NCI-H526 treated with DMSO at 0.1 percent for 48 hours (cell line): ENCODE data around the gene GOLGA1.
"Not testable (repeated sequence)": the region's sequence is repeated elsewhere in the genome, so short reads cannot be mapped to it uniquely, and the experiment has no call there.

Experiments
- DNase-seq: peaks from one replicate; lab custom pipeline; 2025; lab: John Stamatoyannopoulos, UW

Gene GOLGA1

DNA sequence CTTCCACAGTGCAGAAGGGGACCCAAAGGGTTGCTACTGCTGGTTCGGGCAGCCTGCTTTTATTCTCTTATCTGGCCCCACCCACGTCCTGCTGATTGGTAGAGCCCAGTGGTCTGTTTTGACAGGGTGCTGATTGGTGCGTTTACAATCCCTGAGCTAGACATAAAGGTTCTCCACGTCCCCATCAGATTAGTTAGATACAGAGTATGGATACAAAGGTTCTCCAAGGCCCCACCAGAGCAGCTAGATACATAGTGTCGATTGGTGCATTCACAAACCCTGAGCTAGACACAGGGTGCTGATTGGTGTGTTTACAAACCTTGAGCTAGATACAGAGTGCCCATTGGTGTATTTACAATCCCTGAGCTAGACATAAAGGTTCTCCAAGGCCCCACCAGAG, 102.8 kb downstream of the GOLGA1 start:
- DNase-seq = not testable (repeated sequence)

DNA sequence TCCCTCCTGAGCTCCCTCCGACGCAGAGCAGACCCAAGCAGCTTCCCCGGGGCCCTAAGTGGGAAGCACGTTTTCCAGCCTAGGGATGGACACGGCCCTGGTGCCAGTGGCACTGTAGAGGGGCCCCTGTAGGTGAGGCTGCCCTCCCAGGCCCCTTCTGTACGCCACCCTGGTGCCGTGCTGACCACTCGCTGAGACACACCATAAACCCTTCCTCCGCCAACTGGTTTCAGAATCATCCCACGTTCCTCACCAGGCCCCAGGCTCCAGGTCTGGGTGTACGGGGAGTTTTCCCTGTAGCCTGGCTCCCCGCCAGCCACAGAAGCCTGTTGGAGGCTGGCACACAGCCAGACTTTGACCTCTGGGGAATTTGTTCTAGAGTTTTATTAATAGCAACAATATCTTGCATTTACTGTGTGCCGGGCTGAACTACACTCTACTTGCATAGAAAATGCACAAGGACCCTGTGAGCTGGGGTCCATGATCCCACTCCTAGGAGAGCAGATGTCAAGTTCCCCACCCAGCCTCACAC, 105.8 kb downstream of the GOLGA1 start:
- peak; percentile 10 for DNase-seq

DNA sequence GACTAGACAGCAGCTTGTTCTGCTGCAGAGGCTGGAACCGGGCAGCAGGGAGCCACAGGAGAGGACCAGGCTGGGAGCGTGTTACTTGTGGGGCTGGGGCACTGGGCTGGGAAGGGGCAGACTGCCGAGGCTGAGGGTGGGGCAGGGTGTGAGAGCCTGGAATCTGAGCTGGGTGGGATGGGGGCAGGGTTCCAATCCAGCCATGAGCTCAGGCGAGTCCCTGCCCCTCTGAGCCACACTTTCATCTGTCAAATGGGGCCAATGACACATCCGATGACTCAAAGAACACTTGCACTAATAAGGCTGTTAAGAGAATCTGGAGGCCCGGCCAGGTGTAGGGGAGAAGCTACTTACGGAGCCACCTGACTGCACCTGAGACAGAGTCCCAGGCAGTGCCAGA, 106.3 kb downstream of the GOLGA1 start:
- no peak for DNase-seq

DNA sequence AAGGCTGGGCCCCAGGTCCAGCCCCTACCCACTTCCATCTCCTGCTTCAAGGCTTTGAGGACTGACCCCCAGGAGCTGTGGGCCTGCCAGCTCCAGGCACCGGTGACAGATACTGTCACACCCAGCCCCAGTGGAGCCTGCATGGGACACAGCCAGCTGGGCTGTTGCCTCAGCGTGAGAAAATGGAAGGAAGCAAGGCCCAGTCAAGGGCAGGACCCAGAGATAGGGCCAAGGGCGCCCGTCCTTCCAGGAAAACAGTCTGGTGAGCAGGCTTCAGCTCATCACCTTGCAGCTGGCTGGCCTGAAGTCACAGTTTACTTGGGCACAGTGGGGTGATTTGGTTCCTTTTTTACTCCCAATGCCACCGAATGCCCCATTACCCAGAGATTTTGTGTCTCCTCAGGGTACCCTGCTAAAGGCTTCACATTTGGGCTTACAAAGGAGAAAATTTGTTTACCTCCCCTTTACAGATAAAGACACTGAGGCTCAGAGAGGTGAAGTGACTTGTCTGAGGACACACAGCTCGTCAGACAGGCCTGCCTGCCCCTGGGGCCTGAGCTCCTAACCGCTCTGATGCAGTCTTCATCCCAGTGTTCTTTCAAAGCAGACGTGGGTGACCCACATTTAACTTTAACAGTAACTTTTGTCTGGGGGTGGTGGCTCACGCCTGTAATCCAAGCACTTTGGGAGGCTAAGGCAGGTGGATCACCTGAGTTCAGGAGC, 109.1 kb downstream of the GOLGA1 start:
- DNase-seq = no peak

DNA sequence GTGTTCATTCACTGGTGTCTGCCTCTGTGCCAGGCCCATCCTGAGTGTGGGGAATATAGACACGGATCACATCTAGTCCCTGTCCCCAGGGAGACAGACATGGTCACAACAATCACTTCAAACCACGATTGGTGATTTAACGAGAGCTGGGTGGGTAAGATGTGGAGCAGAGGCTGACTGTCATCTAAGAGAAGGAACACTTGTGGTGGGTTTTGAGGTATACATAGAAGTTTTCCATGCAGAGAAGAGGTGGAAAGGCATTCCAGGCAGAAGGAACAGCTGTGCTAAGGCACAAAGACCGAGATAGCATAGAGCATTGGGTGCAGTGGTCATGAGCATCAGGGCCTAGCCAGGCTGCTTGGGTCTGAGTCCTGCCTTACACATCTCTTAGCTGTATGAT, 110.3 kb downstream of the GOLGA1 start:
- DNase-seq = no peak

DNA sequence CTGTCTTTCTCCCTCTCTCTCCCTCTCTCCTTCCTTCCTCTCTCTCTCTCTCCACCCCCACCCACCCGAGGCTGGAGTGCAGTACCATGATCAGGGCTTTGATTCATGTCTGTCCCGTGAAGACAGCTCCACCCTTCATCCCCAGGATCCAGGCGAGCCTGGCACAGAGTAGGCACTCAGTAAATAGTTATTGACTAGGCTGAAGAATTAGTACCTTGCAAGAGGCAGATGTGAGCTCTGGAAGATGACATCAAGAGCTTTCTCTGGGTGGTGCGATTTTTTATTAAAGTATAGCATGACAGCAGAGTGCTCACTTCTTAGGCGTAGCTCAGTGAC, 111.6 kb downstream of the GOLGA1 start:
- DNase-seq = no peak

DNA sequence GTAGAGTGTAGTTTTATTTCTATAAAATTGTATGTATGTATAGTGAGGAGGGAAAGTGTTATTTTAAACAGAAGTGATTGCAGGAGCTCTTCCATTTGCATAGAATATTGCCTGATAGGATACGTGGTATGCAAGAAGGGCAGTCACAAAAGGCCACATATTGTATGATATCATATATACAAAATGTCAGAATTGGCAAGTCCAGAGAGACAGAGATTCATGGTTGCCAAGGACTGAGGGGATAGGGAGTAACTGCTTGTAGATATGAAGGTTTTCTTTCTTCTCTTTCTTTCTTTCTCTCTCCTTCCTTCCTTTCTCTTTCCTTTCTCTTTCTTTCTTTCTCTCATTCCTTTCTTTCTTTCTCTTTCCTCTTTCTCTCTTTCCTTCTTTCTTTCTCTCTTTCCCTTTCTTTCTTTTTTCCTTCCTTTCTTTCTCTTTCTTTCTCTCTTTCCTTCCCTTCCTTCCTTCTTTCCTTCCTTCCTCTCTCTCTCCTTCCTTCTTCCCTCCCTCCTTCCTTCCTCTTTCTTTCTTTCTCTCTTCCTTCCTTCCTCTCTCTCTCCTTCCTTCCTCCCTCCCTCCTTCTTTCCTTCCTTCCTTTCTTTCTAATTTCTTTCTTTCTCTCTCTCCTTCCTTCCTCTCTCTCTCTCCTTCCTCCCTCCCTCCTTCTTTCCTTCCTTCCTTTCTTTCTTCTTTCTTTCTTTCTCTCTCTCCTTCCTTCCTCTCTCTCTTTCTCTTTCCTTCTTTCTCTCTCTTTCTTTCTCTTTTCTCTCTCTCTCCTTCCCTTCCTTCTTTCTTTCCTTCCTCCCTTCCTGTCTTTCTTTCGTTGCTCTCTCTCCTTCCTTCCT, 112.2 kb downstream of the GOLGA1 start:
- DNase-seq = no peak
